DOHH2 (cell line): ENCODE results near the gene ZNF575.
"Not testable (repeated sequence)": the region's sequence is repeated elsewhere in the genome, so short reads cannot be mapped to it uniquely, and the experiment has no call there.

Source experiments
- H3F3A ChIP-seq: fragments of 200-600 bp; sonication (generic), shearing (Covaris generic); 2 replicates; pipeline ENCODE4 v1.6.0; 2016; ENCODE audit warnings: antibody characterized with exemption, mild to moderate bottlenecking; ENCODE audit not compliant: control insufficient read depth, insufficient read depth
- H3K27ac ChIP-seq: fragments of 200-600 bp; sonication (generic); 2 replicates; pipeline ENCODE4 v1.5.1; 2014; ENCODE audit warnings: low read depth, mild to moderate bottlenecking, low read length, moderate library complexity
- H3K27me3 ChIP-seq: fragments of 200-600 bp; sonication (generic); 2 replicates; pipeline ENCODE4 v1.6.1; 2014; ENCODE audit warnings: mild to moderate bottlenecking, low read length, mixed read lengths; ENCODE audit not compliant: control insufficient read depth
- H3K36me3 ChIP-seq: fragments of 200-600 bp; sonication (generic); 2 replicates; pipeline ENCODE4 v1.6.1; 2014; ENCODE audit warnings: mild to moderate bottlenecking, low read length, moderate library complexity, mixed read lengths; ENCODE audit not compliant: control insufficient read depth
- H3K4me1 ChIP-seq: fragments of 200-600 bp; sonication (generic); 2 replicates; pipeline ENCODE4 v1.6.1; 2014; ENCODE audit warnings: mild to moderate bottlenecking, low read length, mixed read lengths; ENCODE audit not compliant: control insufficient read depth
- H3K4me2 ChIP-seq: fragments of 200-600 bp; sonication (generic); 2 replicates; pipeline ENCODE4 v1.6.0; 2014; ENCODE audit warnings: mild to moderate bottlenecking, low read length, moderate library complexity
- H3K4me3 ChIP-seq: fragments of 200-600 bp; sonication (generic); 2 replicates; pipeline ENCODE4 v1.5.1; 2014; ENCODE audit warnings: mild to moderate bottlenecking, low read length, mixed read lengths
- H3K79me2 ChIP-seq: fragments of 200-600 bp; sonication (generic); 2 replicates; pipeline ENCODE4 v1.6.1; 2014; ENCODE audit warnings: mild to moderate bottlenecking, low read length, mixed read lengths; ENCODE audit not compliant: control insufficient read depth
- H3K9me2 ChIP-seq: fragments of 200-600 bp; sonication (generic); replicated peaks from 2 replicates; pipeline ENCODE4 v1.6.1; 2014; ENCODE audit warnings: mild to moderate bottlenecking, low read length, mixed read lengths; ENCODE audit not compliant: control insufficient read depth
- H3K9me3 ChIP-seq: fragments of 200-600 bp; sonication (generic); 2 replicates; pipeline ENCODE4 v1.6.1; 2014; ENCODE audit warnings: antibody characterized with exemption, low read length, mixed read lengths; ENCODE audit not compliant: control insufficient read depth, insufficient read depth
- H4K20me1 ChIP-seq: fragments of 200-600 bp; sonication (generic); 2 replicates; pipeline ENCODE4 v1.6.0; 2014; ENCODE audit warnings: low read depth, mild to moderate bottlenecking, antibody characterized with exemption, low read length, moderate library complexity; ENCODE audit not compliant: control insufficient read depth, insufficient read depth
- CTCF ChIP-seq: fragments of 200-600 bp; sonication (generic); IDR thresholded peaks from one replicate; pipeline ENCODE4 v1.5.1; 2014; ENCODE audit warnings: antibody characterized with exemption, mild to moderate bottlenecking, low read depth, low read length; ENCODE audit not compliant: poor library complexity, severe bottlenecking
- EZH2phosphoT487 ChIP-seq: fragments of 200-600 bp; sonication (generic); IDR thresholded peaks from 2 replicates; pipeline ENCODE4 v1.6.1; 2017; ENCODE audit warnings: borderline replicate concordance, mild to moderate bottlenecking, antibody characterized with exemption, low read length, moderate library complexity, mixed read lengths

The ZNF575 gene

DNA sequence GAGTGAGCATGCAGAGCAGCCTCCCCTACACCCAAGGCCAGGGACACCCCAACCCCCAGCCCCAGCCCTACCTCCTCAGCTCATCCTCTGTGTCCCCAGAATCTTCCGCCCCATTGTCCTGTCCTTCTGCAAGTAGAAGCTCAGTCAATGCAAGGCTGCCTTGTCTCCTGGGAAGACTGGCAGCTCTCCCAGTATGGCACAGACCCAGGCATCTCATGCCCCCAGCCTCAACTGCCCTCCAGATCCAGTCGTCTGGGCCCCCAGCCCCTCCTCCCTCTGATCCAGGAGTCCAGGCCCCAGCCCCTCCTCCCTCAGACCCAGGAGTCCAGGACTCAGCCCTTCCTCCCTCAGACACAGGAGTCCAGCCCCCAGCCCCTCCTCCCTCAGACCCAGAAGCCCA is 13.0 kb downstream of the ZNF575 start:
- H3K79me2 ChIP-seq: no peaks in the 10 kb centered on the region
- no peaks in the 10 kb centered on the region for H3K27me3 ChIP-seq
- H3F3A ChIP-seq: no peaks in the 10 kb centered on the region
- H3K9me3 ChIP-seq: no peaks in the 10 kb centered on the region
- no peak overlapping the region for H3K27ac ChIP-seq
- H3K4me1 ChIP-seq: no peaks in the 10 kb centered on the region
- no peaks in the 10 kb centered on the region for H3K9me2 ChIP-seq
- TF ChIP-seq EZH2phosphoT487 (no peak), CTCF (no peak)
- H3K4me2 ChIP-seq: no peak overlapping the region
- no peak overlapping the region for H3K4me3 ChIP-seq
- no peaks in the 10 kb centered on the region for H4K20me1 ChIP-seq
- H3K36me3 ChIP-seq: peaks cover 22% of the 10 kb centered on the region; the same call in 1 of the 2 replicates

GRCh38 chr19:43546581-43546980 is 13.6 kb downstream of the ZNF575 start:
- TF ChIP-seq EZH2phosphoT487 (no peak), CTCF (no peak)
- Histone ChIP-seq H4K20me1 (no peaks in the 10 kb centered on the region), H3K4me1 (no peaks in the 10 kb centered on the region), H3K4me2 (no peak overlapping the region), H3K27ac (no peak overlapping the region), H3K9me2 (no peaks in the 10 kb centered on the region), H3K27me3 (no peaks in the 10 kb centered on the region), H3K36me3 (peaks cover 26% of the 10 kb centered on the region), H3F3A (no peaks in the 10 kb centered on the region), H3K79me2 (no peaks in the 10 kb centered on the region), H3K9me3 (no peaks in the 10 kb centered on the region), H3K4me3 (no peak overlapping the region)

GRCh38 chr19:43547926-43548325 is 14.9 kb downstream of the ZNF575 start:
- not testable (repeated sequence) for H3K27ac ChIP-seq, H3K9me2 ChIP-seq, H3K9me3 ChIP-seq, H3K4me3 ChIP-seq, H3K27me3 ChIP-seq, H3K4me2 ChIP-seq, H4K20me1 ChIP-seq, H3K4me1 ChIP-seq, H3F3A ChIP-seq, H3K79me2 ChIP-seq
- peaks cover 31% of the 10 kb centered on the region for H3K36me3 ChIP-seq

DNA sequence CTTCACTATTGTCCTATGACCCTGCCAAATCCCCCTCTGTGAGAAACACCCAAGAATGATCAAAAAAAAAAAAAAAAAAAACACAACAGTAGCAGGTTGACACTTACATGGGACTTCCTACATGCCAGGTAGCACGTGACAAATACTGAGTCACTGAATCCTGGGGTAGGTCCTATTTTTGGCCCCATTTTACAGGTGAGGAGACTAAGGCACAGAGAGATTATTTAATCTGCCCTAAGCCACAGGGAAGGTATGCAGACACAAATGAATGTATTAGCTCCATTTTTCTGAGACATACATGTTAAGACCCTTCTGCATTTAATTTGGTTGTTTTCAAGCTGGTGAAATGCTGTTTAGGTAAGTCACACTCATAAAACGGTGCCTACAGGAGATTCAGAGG is 15.7 kb downstream of the ZNF575 start:
- Histone ChIP-seq H3K4me1 (no peaks in the 10 kb centered on the region), H3K9me3 (no peaks in the 10 kb centered on the region), H3K4me2 (no peak overlapping the region), H3K4me3 (no peak overlapping the region), H3K79me2 (no peaks in the 10 kb centered on the region), H3K27ac (no peak overlapping the region), H3K27me3 (no peaks in the 10 kb centered on the region), H3K9me2 (no peaks in the 10 kb centered on the region), H3F3A (no peaks in the 10 kb centered on the region), H4K20me1 (no peaks in the 10 kb centered on the region), H3K36me3 (peaks cover 31% of the 10 kb centered on the region)
- no peak for TF ChIP-seq CTCF
- TF ChIP-seq EZH2phosphoT487: no peak
